Inflammatory macrophage (primary cell): ENCODE results near the gene TACC2.
A peak's percentile ranks its signal among the peaks of the same experiment; 100 is the strongest.

ENCODE experiments used
- DNase-seq, 2 donors: peaks; one replicate each; pipeline ENCODE4 v3.0.0-alpha.2; 2020 to 2022

Gene TACC2

GRCh38 chr10:122126763-122127659 is 138.0 kb downstream of the TACC2 start:
- no peak for DNase-seq

GRCh38 chr10:122127943-122128342 is 139.0 kb downstream of the TACC2 start:
- no peak for DNase-seq

GRCh38 chr10:122128357-122128756 is 139.4 kb downstream of the TACC2 start:
- no peak for DNase-seq

- DNase-seq = no peak
Measured at GRCh38 chr10:122130474-122131110, 141.6 kb downstream of the TACC2 start.

- DNase-seq = no peak
Measured at GRCh38 chr10:122132331-122132755, 143.4 kb downstream of the TACC2 start.

GRCh38 chr10:122132882-122133565 is 144.1 kb downstream of the TACC2 start:
- DNase-seq = no peak

GRCh38 chr10:122135251-122136025 is 146.5 kb downstream of the TACC2 start:
- no peak for DNase-seq

- DNase-seq = no peak
Measured at GRCh38 chr10:122138831-122139625, 150.1 kb downstream of the TACC2 start.

GRCh38 chr10:122139627-122140170 is 150.7 kb downstream of the TACC2 start:
- no peak for DNase-seq

GRCh38 chr10:122140461-122140902 is 151.5 kb downstream of the TACC2 start:
- DNase-seq = no peak

- DNase-seq = peak; percentile 53 to 59
Measured at GRCh38 chr10:122140941-122141623, 152.1 kb downstream of the TACC2 start.

- no peak for DNase-seq
Measured at GRCh38 chr10:122141821-122142640, 153.1 kb downstream of the TACC2 start.

GRCh38 chr10:122142641-122143237 is 153.8 kb downstream of the TACC2 start:
- DNase-seq = peak; percentile 12 to 14

GRCh38 chr10:122143238-122143841 is 154.4 kb downstream of the TACC2 start:
- DNase-seq = peak in 1 of 2 donors; percentile 13

- DNase-seq = no peak
Measured at GRCh38 chr10:122144199-122144598, 155.2 kb downstream of the TACC2 start.

- no peak for DNase-seq
Measured at GRCh38 chr10:122145113-122145512, 156.2 kb downstream of the TACC2 start.

GRCh38 chr10:122147663-122148062 is 158.7 kb downstream of the TACC2 start:
- no peak for DNase-seq

- DNase-seq = no peak
Measured at GRCh38 chr10:122148876-122149560, 160.1 kb downstream of the TACC2 start.
